ENCODE measurements around the gene KCTD13. TPM values are rescaled to one million over a fixed set of nuclear protein-coding genes. Genes with fewer than 3 reads are reported as not detected.

KCTD13 gene
- total RNA-seq, 1 donor = 8.2 TPM

- no peak for TF ChIP-seq CTCF (IDR thresholded peaks at IDR 0.05; ENCODE audit: insufficient read depth, low read depth, low read length)
- DNase-seq (ENCODE audit: low read depth) = no peak
Observed at GRCh38 chr16:29883987-29884386, 42.0 kb downstream of the KCTD13 start.

GRCh38 chr16:29881050-29881449 is 45.0 kb downstream of the KCTD13 start:
- H3K4me3 ChIP-seq (ENCODE audit: low read depth, low read length) = no peak overlapping the region
- no peak for DNase-seq (ENCODE audit: low read depth)
- TF ChIP-seq CTCF (IDR thresholded peaks at IDR 0.05; ENCODE audit: insufficient read depth, low read depth, low read length) = no peak

More at GRCh38 chr16:29883987-29884386, 42.0 kb downstream of the KCTD13 start:
- no peak overlapping the region for H3K4me3 ChIP-seq (ENCODE audit: low read depth, low read length)

GRCh38 chr16:29878172-29878571 is 47.9 kb downstream of the KCTD13 start:
- no peak for DNase-seq (ENCODE audit: low read depth)
- TF ChIP-seq CTCF (IDR thresholded peaks at IDR 0.05; ENCODE audit: insufficient read depth, low read depth, low read length) = no peak

GRCh38 chr16:29877266-29877961 is 48.6 kb downstream of the KCTD13 start:
- no peak overlapping the region for H3K4me3 ChIP-seq (ENCODE audit: low read depth, low read length)
- peak; percentile 16 for DNase-seq (ENCODE audit: low read depth)
- no peak for TF ChIP-seq CTCF (IDR thresholded peaks at IDR 0.05; ENCODE audit: insufficient read depth, low read depth, low read length)

More at GRCh38 chr16:29878172-29878571, 47.9 kb downstream of the KCTD13 start:
- no peak overlapping the region for H3K4me3 ChIP-seq (ENCODE audit: low read depth, low read length)

GRCh38 chr16:29876594-29877249 is 49.3 kb downstream of the KCTD13 start:
- no peak for DNase-seq (ENCODE audit: low read depth)
- no peak for TF ChIP-seq CTCF (IDR thresholded peaks at IDR 0.05; ENCODE audit: insufficient read depth, low read depth, low read length)
- peak overlapping the region; percentile 50 for H3K4me3 ChIP-seq (ENCODE audit: low read depth, low read length)

- H3K4me3 ChIP-seq (ENCODE audit: low read depth, low read length) = peak overlapping the region; percentile 50
- no peak for TF ChIP-seq CTCF (IDR thresholded peaks at IDR 0.05; ENCODE audit: insufficient read depth, low read depth, low read length)
- DNase-seq (ENCODE audit: low read depth) = no peak
Observed at GRCh38 chr16:29876217-29876593, 49.8 kb downstream of the KCTD13 start.
